A549 (cell line): ENCODE data around the gene TNFAIP8L1. TPM values are rescaled to one million over a fixed set of nuclear protein-coding genes. Genes with fewer than 3 reads are reported as not detected.

Experiments used
- ATAC-seq, 2 experiments: fragments of 200-7000 bp in 1 of 2; fragments of >200 bp in 1 of 2; cut with Nextera tagmentation in 1 of 2; cut with Tn5 transposase in 1 of 2; 3 replicates each; pipeline versions ENCODE4 v1.8.0 to v1.9.1; 2018 to 2020; ENCODE audit warnings: mild to moderate bottlenecking in 1 of 2, moderate library complexity in 1 of 2
- CTCF ChIA-PET: fragments of 300-600 bp; sonication (Branson Sonifier 250); formaldehyde crosslinking; extraction: SDS; loops from one replicate; lab custom pipeline; 2021; ENCODE audit warnings: antibody characterized with exemption, inconsistent platforms; lab: Yijun Ruan, JAX
- POLR2A ChIA-PET: fragments of 350-600 bp; formaldehyde crosslinking; extraction: SDS; loops from one replicate; lab custom pipeline; 2021; ENCODE audit warnings: antibody characterized with exemption, inconsistent platforms; lab: Yijun Ruan, JAX
- DNase-seq, 2 experiments: peaks; one replicate each; pipeline versions ENCODE4 v3.0.0 to v3.0.0-alpha.2; 2011 to 2016; ENCODE audit warnings: low read depth in 1 of 2, low spot score in 1 of 2
- FAIRE-seq: peaks from 2 replicates; lab custom pipeline; 2011; peaks lifted over from hg19 to GRCh38; lab: Jason Lieb, UNC
- H3K27ac ChIP-seq, 2 experiments: fragments of >200 bp; sonication (Bioruptor Twin); formaldehyde crosslinking; 3 replicates each; pipeline ENCODE4 v1.5.1; 2016 to 2017
- H3K4me1 ChIP-seq: fragments of >200 bp; sonication (Bioruptor Twin); formaldehyde crosslinking; 3 replicates; pipeline ENCODE4 v1.6.1; 2016
- H3K4me2 ChIP-seq: fragments of >200 bp; sonication (Bioruptor Twin); formaldehyde crosslinking; 3 replicates; pipeline ENCODE4 v1.6.1; 2016
- H3K4me3 ChIP-seq: fragments of >200 bp; sonication (Bioruptor Twin); formaldehyde crosslinking; 3 replicates; pipeline ENCODE4 v1.5.1; 2016
- H3K9me3 ChIP-seq: fragments of >200 bp; sonication (Bioruptor Twin); formaldehyde crosslinking; 3 replicates; pipeline ENCODE4 v1.6.1; 2016
- CBX2 ChIP-seq: fragments of 200-600 bp; sonication (generic); IDR thresholded peaks from 2 replicates; pipeline ENCODE4 v1.6.1; 2016; ENCODE audit warnings: low read depth, mild to moderate bottlenecking, borderline replicate concordance
- CBX8 ChIP-seq: fragments of 200-600 bp; sonication (generic); IDR thresholded peaks from 2 replicates; pipeline ENCODE4 v1.6.1; 2016
- CEBPB ChIP-seq, 2 experiments: fragments of >200 bp in 1 of 2; sonication (Bioruptor Twin) in 1 of 2; formaldehyde crosslinking in 1 of 2; IDR thresholded peaks; 2 replicates each; pipeline ENCODE4 v1.6.1; 2012 to 2016
- CHD2 ChIP-seq: fragments of 150-350 bp; IDR thresholded peaks from 2 replicates; pipeline ENCODE4 v1.6.1; 2014; ENCODE audit warnings: low read length; ENCODE audit not compliant: partially characterized antibody
- EHF ChIP-seq: fragments of 250-450 bp; sonication (Bioruptor Pico); IDR thresholded peaks from 2 replicates; pipeline ENCODE4 v1.5.0; 2020; ENCODE audit warnings: mild to moderate bottlenecking
- EP300 ChIP-seq, 2 experiments: fragments of >200 bp; sonication (Bioruptor Twin); formaldehyde crosslinking; IDR thresholded peaks; 2 replicates in 1 of 2; 3 replicates in 1 of 2; pipeline ENCODE4 v1.6.1; 2016 to 2017
- ESRRA ChIP-seq: fragments of 150-350 bp; IDR thresholded peaks from 2 replicates; pipeline ENCODE4 v1.6.1; 2014; ENCODE audit warnings: mild to moderate bottlenecking, low read length, borderline replicate concordance
- FOXS1 ChIP-seq: fragments of 250-450 bp; sonication (Bioruptor Pico); IDR thresholded peaks from 2 replicates; pipeline ENCODE4 v1.5.0; 2020; ENCODE audit warnings: mild to moderate bottlenecking, moderate library complexity
- GATA3 ChIP-seq: IDR thresholded peaks from 2 replicates; pipeline ENCODE4 v1.6.1; 2012; ENCODE audit warnings: borderline replicate concordance
- HEYL ChIP-seq: fragments of 250-450 bp; sonication (Bioruptor Pico); IDR thresholded peaks from 2 replicates; pipeline ENCODE4 v1.8.0; 2021; ENCODE audit warnings: mild to moderate bottlenecking, moderate library complexity
- HOXB13 ChIP-seq: fragments of 250-450 bp; sonication (Bioruptor Pico); IDR thresholded peaks from 2 replicates; pipeline ENCODE4 v1.5.0; 2020; ENCODE audit warnings: low read depth, mild to moderate bottlenecking, moderate library complexity
- JUNB ChIP-seq: fragments of >200 bp; sonication (Bioruptor Twin); formaldehyde crosslinking; IDR thresholded peaks from 2 replicates; pipeline ENCODE4 v1.6.1; 2016
- KDM1A ChIP-seq: fragments of 200-600 bp; sonication (generic); IDR thresholded peaks from 2 replicates; pipeline ENCODE4 v1.6.1; 2016; ENCODE audit warnings: low read depth, mild to moderate bottlenecking
- MAFK ChIP-seq: fragments of 450-650 bp; IDR thresholded peaks from 2 replicates; pipeline ENCODE4 v1.6.1; 2014; ENCODE audit not compliant: partially characterized antibody
- MYC ChIP-seq: IDR thresholded peaks from 2 replicates; pipeline ENCODE4 v1.6.1; 2012; ENCODE audit warnings: mild to moderate bottlenecking, inconsistent platforms, low read length, improper control_type of control experiment, borderline replicate concordance
- NPAS2 ChIP-seq: fragments of 250-450 bp; sonication (Bioruptor Pico); IDR thresholded peaks from 2 replicates; pipeline ENCODE4 v1.8.0; 2022; ENCODE audit warnings: mild to moderate bottlenecking, moderate library complexity, borderline replicate concordance
- NR3C1 ChIP-seq: fragments of >200 bp; sonication (Bioruptor Twin); formaldehyde crosslinking; IDR thresholded peaks from 3 replicates; pipeline ENCODE4 v1.6.1; 2017
- POLR2AphosphoS2 ChIP-seq: conservative IDR thresholded peaks from 2 replicates; pipeline ENCODE4 v1.6.1; 2012; ENCODE audit warnings: low read length, improper control_type of control experiment, inconsistent platforms
- REST ChIP-seq: fragments of 200-600 bp; sonication (generic); IDR thresholded peaks from 2 replicates; pipeline ENCODE4 v1.6.1; 2016; ENCODE audit warnings: antibody characterized with exemption, mild to moderate bottlenecking, moderate library complexity
- RFX5 ChIP-seq: fragments of 450-650 bp; IDR thresholded peaks from 2 replicates; pipeline ENCODE4 v1.7.1; 2014; ENCODE audit warnings: antibody characterized with exemption, mild to moderate bottlenecking, moderate library complexity
- SMC3 ChIP-seq: fragments of >200 bp; sonication (Bioruptor Twin); formaldehyde crosslinking; IDR thresholded peaks from 3 replicates; pipeline ENCODE4 v1.6.1; 2018; ENCODE audit warnings: inconsistent platforms
- SREBF2 ChIP-seq: fragments of 450-650 bp; IDR thresholded peaks from 2 replicates; pipeline ENCODE4 v1.6.1; 2014; ENCODE audit warnings: mild to moderate bottlenecking, moderate library complexity
- TP53 ChIP-seq: fragments of 250-450 bp; sonication (Bioruptor Pico); IDR thresholded peaks from 2 replicates; pipeline ENCODE4 v1.5.0; 2021; ENCODE audit warnings: mild to moderate bottlenecking, moderate library complexity
- ZC3H11A ChIP-seq: fragments of 450-650 bp; IDR thresholded peaks from 2 replicates; pipeline ENCODE4 v1.6.1; 2014; ENCODE audit warnings: antibody characterized with exemption, mild to moderate bottlenecking
- ZFP36 ChIP-seq: fragments of 450-650 bp; IDR thresholded peaks from 2 replicates; pipeline ENCODE4 v1.6.1; 2014; ENCODE audit warnings: borderline replicate concordance; ENCODE audit not compliant: partially characterized antibody
- ZNF302 ChIP-seq: fragments of 250-450 bp; sonication (Bioruptor Pico); IDR thresholded peaks from 2 replicates; pipeline ENCODE4 v1.9.0; 2021; ENCODE audit warnings: inconsistent platforms, mild to moderate bottlenecking, moderate library complexity
- ZSCAN20 ChIP-seq: fragments of 250-450 bp; sonication (Bioruptor Pico); IDR thresholded peaks from 2 replicates; pipeline ENCODE4 v1.8.0; 2022; ENCODE audit warnings: mild to moderate bottlenecking, moderate library complexity
- WGBS: methylation state at CpG from one replicate; pipeline ENCODE4 v1.1.6; 2017; ENCODE audit errors: missing lambda C conversion rate; 5-methylcytosine and 5-hydroxymethylcytosine counted together
- polyA plus RNA-seq, 4 experiments: library from polyadenylated mRNA; depleted of rRNA in 3 of 4; stranded (reverse); fragments of >200 nt; fragmentation: RNase III in 1 of 4; extraction: RNeasy Plus Mini Kit Qiagen cat#74134 plus additional on column Dnase treatment in 1 of 4; gene quantifications; 2 replicates in 3 of 4; 3 replicates in 1 of 4; pipeline ENCODE4 v1.2.3, GENCODE V29; 2011 to 2017

TNFAIP8L1 gene
- polyA plus RNA-seq, 2 of the 4 experiments (the other 2 are of a cell fraction): 3.2 to 5.9 TPM

GRCh38 chr19:4697304-4697703, 58.0 kb downstream of the TNFAIP8L1 start:
- ATAC-seq (no peak), FAIRE-seq (no peak), DNase-seq (no peak)
- Histone ChIP-seq H3K4me1 (peaks cover 33% of the 10 kb centered on the region), H3K4me3 (no peak overlapping the region), H3K9me3 (no peaks in the 10 kb centered on the region), H3K27ac (peak overlapping the region in 1 of 2 experiments; percentile 34; a peak in 1 of 6 replicates), H3K4me2 (no peak overlapping the region)
- 84% methylated on average over 14 of the region's 14 CpGs for WGBS
- no peak for TF ChIP-seq CBX8
- ChIA-PET POLR2A (no interaction called here), CTCF (no interaction called here)

GRCh38 chr19:4699826-4700692, 60.7 kb downstream of the TNFAIP8L1 start:
- 89% methylated on average over 20 of the region's 33 CpGs for whole genome bisulfite sequencing
- H3K4me2 ChIP-seq: no peak overlapping the region
- peaks cover 19% of the 10 kb centered on the region for H3K4me1 ChIP-seq
- no peaks in the 10 kb centered on the region for H3K9me3 ChIP-seq
- H3K4me3 ChIP-seq: no peak overlapping the region
- ATAC-seq: no peak
- FAIRE-seq: no peak
- DNase-seq: no peak
- no peak overlapping the region for H3K27ac ChIP-seq
- TF ChIP-seq JUNB: no peak
- no peak for TF ChIP-seq TP53 (CRISPR knock-in tag)
- TF ChIP-seq NR3C1: no peak
- TF ChIP-seq CBX2: no peak
- TF ChIP-seq MYC: no peak
- no peak for TF ChIP-seq POLR2AphosphoS2
- no peak for TF ChIP-seq REST
- no peak for TF ChIP-seq HEYL (CRISPR knock-in tag)
- TF ChIP-seq CBX8: no peak
- TF ChIP-seq SREBF2: no peak
- TF ChIP-seq GATA3: no peak
- no peak for TF ChIP-seq ESRRA
- TF ChIP-seq HOXB13 (CRISPR knock-in tag): no peak
- no peak for TF ChIP-seq CEBPB (IDR thresholded peaks at IDR 0.05)
- TF ChIP-seq MAFK: no peak
- TF ChIP-seq ZNF302: no peak
- TF ChIP-seq ZSCAN20 (CRISPR knock-in tag): no peak
- no peak for TF ChIP-seq CHD2
- TF ChIP-seq SMC3: no peak
- no peak for TF ChIP-seq EHF
- ChIA-PET POLR2A (no interaction called here), CTCF (interaction anchor here (0.9 to 1.3 kb wide), 2 partner anchors 17 to 64 kb away, joined by 3 read pairs; no protein-coding TSS in a partner anchor)

- H3K4me3 ChIP-seq: no peak overlapping the region
- 88% methylated on average over 11 of the region's 11 CpGs for WGBS
- DNase-seq: no peak
- no peak for FAIRE-seq
- no peaks in the 10 kb centered on the region for H3K9me3 ChIP-seq
- ChIA-PET CTCF (interaction anchor here (1.3 kb wide), 1 partner anchor 17 kb away, joined by 3 read pairs; no protein-coding TSS in a partner anchor), POLR2A (no interaction called here)
- H3K4me1 ChIP-seq: peaks cover 19% of the 10 kb centered on the region
- no peak overlapping the region for H3K4me2 ChIP-seq
- ATAC-seq: no peak
- H3K27ac ChIP-seq: no peak overlapping the region
- no peak for TF ChIP-seq ZC3H11A
- TF ChIP-seq CHD2: no peak
- no peak for TF ChIP-seq FOXS1 (CRISPR knock-in tag)
- TF ChIP-seq ZFP36: no peak
- no peak for TF ChIP-seq RFX5
- no peak for TF ChIP-seq ESRRA
- no peak for TF ChIP-seq NPAS2
- no peak for TF ChIP-seq KDM1A
- no peak for TF ChIP-seq EP300 (IDR thresholded peaks at IDR 0.05)
- no peak for TF ChIP-seq MAFK
- no peak for TF ChIP-seq CEBPB (IDR thresholded peaks at IDR 0.05)
- no peak for TF ChIP-seq REST
- no peak for TF ChIP-seq POLR2AphosphoS2
Observed at GRCh38 chr19:4700693-4700970, 61.3 kb downstream of the TNFAIP8L1 start.
